DMS114 treated with DMSO at 0.1 percent for 48 hours (cell line): Measurements from ENCODE around the gene EPB41L1.
"Not testable (repeated sequence)": the region's sequence is repeated elsewhere in the genome, so short reads cannot be mapped to it uniquely, and the experiment has no call there.

Experiments used
- DNase-seq: peaks from one replicate; lab custom pipeline; 2025; ENCODE audit not compliant: unreplicated experiment; lab: John Stamatoyannopoulos, UW

Gene EPB41L1

DNA sequence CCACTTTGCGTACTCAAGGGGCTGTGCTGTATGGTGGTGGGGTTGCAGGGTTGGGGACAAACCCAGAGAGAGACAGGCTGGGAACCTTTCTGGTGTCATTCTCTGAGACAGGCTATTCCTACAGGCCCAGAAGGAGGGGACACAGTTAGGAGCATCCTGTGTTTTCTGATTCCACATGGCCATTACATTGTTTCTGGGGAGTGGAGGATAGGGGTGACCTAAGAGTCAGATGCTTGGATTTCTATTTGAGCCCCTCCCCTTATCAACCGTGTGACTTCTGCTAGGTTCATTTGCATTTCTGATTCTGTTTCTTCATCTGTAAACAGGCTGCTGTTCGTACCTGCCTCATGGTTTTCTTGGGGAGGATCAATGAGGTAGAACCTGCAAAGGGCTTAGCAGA, 29.4 kb upstream of the EPB41L1 start:
- DNase-seq = no peak

DNA sequence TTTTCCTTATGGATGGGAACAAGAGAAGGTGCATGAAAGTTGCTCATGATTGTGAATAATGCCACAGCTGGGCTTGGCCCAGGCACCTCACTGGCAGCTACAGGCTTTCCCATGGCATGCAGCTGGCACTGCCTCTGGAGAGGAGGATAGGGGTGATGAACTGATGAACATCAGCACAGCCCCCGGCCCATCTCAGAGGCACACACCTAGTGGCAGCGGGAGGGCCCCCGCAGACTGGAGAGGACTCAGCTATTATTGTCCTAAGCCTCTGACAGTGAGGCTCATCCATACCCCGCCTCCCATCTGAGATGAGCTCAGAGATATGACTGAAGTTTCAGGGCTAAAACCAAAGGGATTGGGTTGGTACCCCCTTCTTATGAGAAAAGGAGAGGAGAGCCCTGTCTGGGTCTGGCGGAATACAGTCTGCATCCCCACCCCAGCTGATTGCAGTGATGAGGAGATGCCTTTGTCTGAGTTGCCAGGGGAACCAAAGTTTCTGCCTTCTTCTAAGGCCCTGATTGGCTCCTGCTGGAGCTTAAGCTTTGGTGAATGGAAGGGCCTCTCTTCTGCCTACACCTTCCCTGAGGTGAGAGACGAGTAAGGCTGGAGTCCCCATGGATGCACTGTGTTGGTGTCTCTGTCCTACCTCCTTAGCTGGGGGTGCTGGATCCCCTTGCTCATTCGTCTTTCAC, 27.6 kb upstream of the EPB41L1 start:
- no peak for DNase-seq

DNA sequence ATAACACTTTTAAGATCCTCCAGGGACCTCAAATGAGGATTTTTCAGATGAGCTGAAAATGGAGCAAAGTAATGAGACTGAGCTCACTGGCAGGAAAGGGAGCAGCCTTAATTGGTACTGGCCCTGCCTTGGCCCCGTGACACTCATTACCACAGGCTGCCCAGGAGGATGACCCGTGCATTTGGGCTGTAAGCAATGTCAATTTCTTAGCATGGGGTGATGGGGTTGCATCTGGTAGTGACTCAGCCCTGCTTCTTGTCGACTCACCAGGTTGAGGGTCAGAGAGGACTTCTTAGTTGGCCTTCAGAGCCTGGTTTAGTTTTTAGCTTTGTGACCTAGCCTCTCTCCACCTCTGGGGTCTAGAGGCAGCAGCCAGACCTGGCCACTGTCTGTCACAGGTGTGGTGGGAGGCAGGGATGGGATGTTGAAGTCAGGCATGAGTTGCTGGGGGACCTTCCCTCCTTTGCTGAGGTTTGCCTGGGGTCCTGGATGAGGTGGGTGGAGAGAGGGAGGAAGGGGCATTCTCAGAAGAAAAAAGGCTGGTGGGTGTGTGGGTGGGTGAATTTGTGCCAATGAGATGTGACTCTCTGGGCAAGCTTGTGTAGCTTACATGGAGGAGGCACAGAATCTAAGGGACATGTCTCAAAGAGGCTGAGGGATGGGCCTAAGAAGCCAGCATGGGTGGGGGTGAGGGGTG, 25.9 kb upstream of the EPB41L1 start:
- DNase-seq = no peak

DNA sequence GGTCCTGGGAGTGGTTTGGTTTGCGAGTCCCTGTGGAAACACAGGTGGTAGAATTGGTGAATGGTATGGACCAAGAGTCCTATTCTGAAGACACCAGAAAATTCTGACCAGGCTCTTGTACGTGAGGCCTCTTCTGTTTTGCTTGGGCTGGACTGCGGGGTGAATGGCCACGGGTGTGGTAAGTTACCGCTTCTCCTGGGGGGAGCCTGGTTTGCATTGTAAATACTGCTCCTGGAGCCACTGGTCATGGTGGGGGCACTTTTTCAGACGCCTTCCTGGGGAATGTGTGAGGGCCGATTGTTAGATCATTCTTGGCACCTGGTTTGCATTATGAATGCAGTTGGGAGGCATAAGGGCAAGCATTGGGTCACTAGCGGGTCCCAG, 25.4 kb upstream of the EPB41L1 start:
- no peak for DNase-seq

DNA sequence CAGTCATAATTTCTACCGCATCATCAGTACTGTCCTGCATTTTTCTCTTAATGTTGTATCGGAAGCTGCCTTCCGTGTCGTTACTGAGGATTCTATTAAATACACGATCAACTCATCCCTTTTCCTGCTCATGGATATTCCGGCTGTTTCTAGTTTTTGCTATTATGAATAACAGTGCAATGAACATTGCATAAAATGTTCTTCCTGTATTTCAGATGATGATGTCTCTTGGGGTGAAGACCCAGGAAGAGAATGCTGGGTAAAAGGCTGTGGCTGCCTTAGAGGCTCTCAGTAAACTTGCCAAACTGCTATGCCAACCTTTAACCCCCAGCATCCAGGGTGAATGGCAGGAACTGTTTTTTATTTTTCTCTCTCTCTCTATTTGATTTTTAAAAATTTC, 24.1 kb upstream of the EPB41L1 start:
- no peak for DNase-seq

DNA sequence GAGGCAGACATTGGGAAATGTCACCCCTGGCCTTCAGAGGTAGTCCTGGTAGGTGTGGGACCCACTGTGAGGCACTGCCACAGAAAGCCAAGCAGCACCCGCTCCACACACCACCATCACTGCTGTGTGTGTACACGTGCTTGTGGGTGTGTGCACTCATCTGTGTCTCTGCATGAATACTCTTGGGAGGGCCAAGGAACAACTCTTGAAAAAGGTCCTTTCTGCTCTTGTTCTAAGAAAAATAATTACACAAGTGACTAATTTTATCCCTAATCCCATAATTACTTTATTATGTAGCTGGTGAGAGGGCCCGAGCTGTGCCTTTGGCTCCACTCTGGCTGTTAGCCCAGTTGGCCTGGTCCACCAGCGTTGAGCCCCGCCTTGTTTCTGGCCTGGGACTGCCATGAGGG, 21.7 kb upstream of the EPB41L1 start:
- DNase-seq = no peak

DNA sequence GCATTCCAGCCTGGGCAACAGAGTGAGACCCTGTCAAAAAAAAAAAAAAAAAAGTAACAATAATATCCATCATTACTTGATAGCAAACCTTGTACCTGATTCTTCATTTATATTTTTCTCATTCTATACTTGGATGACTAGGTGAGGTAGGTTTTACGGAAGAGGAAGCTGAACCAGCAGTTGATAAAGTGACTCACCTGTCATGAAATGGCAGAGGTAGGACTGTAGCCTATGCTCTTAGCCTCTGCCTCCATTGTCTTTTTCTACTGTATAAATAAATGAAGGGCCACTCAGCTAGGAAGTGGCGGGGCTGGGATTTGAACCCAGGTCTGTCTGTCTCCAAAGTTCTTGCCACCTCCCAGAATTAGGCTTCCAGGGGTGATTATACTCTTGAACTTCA, 20.7 kb upstream of the EPB41L1 start:
- no peak for DNase-seq

DNA sequence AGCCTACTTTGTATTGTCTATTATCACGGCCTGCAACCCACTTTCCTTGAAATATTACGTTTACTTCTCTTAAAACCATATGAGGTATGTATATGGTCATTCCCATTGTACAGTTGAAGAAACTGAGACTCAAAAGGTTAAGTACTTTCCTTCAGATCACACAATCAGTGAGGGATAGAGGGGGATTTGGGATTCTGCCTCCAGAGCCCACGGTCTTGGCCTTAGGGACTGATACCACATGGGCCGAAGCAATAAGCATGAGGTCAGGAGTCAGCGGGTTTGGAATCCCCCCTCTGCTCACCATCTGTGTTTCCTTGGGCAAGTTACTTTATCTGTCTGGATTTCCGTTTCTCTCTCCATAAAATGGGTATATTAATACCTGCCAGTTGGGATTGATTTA, 19.4 kb upstream of the EPB41L1 start:
- DNase-seq = no peak

DNA sequence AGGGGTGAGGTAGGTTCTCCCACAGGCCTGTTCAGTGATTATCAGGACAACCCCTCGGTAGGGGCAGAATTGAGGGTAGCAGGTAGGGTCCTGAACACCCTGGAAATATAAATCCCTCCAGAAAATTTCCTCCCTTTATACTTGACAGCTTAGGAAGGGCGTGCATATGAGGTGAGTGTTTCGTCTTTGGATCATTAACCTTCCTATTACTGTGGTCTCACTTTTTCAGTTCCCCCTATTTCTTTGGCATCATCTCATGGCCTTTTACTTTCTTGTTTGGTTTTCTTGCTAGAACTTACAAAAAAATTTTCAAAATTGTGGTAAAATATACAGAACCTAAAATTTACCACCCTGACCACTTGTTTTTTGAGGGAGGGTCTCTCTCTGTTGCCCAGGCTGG, 18.7 kb upstream of the EPB41L1 start:
- DNase-seq = no peak

DNA sequence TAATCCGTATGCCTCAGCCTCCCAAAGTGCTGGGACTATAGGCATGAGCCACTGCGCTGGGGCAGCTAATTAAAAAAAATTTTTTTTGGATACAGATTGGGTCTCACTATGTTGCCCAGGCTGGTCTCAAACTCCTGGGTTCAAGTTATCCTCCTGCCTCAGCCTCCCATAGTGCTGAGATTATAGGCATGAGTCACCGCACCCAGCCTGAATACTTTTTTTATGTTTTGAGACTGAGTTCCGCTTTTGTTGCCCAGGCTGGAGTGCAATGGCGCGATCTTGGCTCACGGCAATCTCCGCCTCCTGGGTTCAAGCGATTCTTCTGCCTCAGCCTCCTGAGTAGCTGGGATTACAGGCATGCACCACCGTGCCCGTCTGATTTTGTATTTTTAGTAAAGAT, 17.2 kb upstream of the EPB41L1 start:
- DNase-seq = not testable (repeated sequence)

DNA sequence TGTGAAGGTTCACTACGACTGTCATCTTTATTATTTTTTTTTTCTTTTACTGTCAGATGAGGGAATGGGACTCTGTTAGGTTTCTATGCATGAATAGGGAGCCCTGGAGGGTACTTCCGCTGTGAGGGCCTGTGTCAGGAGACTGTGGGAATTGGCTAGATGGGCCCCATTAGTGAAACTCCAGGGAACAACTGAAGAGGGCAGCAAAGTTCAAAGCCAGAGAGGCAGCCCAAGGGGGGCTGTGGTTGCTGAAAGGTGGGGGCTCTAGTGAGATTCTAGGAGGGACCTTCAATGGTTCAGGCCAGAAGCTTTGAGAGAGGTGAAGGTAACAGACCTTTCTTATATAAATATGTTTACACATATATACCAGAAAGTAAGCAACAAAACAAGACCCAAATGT, 13.2 kb upstream of the EPB41L1 start:
- DNase-seq = no peak

DNA sequence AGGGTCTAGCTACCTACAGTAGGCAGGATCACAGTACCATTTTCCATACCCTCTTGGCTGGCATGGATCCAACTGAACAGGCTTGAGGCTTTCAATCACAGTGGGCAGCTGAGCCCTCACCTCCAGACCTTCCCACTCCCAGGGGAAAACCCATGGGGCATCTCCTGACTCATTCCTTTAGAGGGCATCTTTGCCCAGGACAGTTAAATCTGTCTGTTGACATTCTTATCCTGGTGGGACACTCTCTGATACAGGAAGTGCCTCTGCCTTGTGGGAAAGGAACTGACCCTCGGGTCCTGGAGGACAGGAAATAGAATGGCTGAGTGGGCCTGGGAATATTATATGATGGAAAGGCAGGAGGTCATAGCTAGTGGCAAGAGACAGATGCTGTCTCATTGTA, 10.2 kb upstream of the EPB41L1 start:
- no peak for DNase-seq

DNA sequence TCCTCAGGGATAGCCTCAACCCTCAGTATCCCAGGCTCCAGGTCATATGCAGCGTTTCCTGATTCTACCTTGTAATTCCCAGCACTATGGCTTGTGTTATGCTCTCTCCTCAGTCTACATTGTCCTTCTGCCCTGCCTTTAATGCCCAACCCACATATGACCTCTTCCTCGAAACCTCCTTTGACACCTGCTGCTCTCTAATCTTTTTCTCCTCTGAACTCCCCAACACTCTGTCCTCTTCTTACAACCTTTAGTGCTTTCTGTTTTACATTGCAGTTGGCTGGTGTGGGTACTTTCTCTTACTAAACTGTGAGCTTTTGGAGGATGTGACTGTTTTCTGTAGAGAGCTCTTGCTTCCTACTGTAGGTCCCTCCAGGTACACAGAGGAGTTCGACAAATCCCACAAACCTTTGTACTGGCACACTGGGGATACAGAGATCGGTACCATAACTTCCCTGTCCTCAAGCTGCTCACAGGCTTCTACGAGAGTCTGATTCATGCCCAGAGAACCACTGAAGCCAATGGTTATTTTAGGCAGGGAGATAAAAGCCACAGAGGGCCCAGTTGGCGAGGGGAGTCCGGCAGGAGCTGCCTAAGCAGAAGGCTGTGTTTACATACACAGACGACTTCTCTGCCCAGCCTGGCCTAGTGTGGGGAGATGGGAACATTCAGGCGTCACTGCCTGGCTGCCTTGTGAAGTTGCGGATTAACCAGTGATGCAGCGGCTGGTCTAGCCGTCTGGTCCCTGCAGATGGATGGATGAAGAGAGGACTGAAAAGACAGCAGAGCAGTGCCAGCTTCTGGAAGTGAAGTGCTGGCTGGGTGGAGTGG, 8.4 kb upstream of the EPB41L1 start:
- DNase-seq = no peak

DNA sequence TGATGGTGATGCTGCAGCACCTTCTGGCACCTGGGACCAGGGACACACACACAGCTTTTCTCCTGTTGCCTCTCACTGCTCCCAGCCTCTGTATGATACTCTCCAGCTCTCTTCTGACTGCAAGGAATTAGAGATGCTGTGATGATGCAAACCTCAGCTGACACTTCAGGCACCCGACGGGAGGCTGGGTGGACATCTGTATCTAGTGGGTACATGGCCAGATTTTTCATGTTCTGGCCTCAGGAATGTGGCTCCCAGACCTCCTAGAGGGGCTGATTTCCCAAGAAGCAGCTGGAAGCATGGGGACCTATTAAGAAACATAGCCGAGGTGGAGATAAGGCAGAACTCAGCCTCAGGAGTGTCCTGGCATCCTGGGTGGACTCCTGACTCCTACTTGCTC, 6.8 kb upstream of the EPB41L1 start:
- no peak for DNase-seq

DNA sequence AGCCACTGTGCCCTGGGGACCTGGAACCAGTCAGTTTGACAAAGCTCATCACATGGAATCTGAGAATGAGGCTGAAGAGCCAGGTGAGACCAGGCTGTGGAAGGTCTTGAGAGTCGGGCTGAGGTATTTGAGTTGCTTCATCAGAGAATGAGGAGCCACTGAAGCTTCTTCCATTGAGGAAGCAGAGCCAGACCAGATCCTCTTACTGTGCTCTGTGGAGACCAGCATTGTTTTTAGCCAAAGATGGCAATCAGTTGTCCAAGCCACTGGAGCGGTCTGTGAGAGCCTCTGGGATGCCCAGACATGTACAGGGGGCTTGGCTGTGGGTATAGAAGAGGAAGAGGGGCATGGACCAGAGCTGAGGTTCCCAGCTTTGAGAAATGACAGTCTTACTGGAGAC, 6.1 kb upstream of the EPB41L1 start:
- DNase-seq = no peak

DNA sequence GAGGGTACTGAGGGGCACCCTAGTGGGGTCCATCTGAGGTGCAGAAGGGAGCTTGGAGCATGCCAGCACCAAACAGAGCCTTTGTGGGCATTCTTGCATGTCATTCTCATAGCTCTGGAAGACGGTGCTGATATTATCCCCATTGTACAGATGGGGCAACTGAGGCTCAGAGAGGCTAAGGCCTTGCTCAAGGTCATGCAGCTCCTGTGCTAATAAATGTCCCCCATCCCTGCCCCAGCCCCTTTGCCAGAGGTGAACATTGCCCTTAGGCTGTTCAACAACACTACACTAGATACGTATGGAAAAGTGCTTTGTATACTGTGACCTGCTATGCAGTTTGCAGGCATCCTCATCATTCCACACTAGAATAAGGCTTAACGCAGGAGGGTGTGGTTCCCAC, 5.5 kb upstream of the EPB41L1 start:
- DNase-seq = no peak

DNA sequence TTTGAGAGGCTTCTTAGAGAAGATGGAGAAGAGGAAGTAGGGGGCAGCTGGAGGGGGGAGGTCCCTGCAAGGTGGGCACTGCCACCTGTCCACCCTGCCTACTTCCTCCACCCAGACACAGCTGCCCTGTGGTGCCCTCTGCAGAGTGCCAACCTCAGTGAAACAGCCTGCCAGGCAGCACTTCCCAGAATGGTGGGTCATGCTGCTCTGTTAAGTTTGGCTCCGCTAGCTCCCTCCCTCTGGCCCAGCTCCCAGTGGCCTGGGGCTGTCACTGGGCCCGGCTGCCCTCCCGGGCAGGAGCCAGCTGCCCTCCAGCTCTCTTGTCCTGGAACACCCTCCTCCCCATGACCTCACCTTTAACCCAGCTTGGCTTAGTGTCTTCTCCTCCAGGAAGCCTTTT, 5.1 kb upstream of the EPB41L1 start:
- DNase-seq = no peak

DNA sequence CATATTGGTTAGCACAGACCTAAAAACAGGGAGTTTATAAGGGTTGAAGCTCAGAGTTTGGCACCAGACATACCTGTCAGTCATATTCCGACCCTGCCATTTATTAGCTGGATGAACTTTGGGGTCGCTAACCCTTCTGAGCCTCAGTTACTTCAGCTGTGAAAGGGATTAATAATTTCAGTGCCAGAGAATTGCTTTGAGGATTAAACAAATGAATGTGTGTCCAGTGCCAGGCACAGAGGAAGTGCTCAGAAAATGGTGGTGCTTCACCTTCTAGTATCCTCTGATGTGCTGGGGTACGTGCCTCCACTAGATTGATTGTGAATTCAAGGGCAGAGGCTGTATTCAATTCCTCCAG, 4.1 kb upstream of the EPB41L1 start:
- no peak for DNase-seq

DNA sequence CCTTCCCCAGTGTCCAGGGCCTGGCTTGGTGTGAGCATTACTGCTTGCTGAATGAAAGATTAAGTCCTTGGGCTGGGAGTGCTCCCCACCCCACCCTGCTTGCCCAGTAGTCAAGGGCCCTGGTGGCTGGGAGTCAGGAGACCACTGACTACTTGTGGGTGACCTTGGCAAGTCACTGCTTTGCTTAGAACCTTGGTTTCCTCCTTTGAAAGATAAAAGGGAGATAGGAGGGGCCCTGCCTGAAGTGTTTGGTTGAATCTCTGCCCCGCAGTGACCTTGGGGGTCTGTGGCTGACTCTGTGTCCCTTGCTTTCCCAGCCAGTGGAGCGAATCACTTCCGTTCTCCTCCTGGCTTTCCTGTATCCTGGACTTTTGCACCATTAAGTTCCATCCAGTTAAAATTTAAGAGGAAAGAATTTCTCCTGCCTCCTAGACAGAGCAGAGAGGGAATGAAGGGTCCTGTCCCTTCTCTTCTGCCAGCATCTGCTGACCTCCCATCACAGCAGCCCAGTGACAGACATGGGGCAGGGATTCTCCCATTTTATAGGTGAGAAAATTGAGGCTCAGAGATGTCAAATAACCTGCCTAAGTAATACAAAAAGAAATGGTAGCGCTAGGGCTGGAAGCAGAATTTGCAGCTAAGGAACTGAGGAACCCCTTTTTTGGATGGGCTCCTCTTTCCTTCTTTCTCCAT, 3.5 kb upstream of the EPB41L1 start:
- no peak for DNase-seq

DNA sequence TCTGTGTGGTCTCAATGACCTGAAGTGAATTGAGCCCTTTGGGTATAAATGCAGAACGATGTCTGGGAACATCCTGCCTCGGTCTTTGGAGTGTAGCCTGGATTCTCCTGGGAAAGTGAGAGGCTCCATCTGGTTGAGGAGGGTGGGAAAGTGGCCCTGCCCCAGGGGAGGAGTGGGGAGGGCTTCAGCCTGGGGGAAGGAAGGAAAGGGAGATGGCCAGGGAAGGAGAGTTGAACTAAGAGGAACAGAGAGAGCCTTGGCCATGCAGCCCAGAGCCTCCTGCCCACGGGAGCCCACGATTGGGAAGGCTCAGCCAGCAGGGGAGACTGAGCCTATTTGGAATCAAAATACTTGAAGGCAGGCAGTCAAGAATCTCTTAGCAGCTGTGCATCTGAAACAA, 2.3 kb upstream of the EPB41L1 start:
- no peak for DNase-seq

DNA sequence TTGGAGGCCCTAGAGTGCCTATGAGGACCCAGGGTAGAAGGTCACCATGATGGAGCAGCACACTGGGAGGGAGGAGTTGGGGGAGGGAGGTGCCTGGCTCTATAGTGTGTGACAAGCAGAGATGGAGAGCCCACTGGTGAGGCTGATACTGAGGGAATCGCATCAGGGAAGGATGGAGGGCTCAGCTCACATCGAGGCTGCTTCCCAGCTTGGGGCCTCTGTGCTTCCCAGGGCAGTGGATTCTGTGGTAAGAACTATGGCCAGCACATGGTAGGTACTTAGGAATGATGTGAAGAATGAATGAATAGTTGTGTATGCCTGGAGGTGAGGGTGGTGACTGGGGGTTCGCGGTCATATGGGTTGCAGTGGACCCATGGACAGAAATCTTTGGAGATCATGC, 1.3 kb upstream of the EPB41L1 start:
- no peak for DNase-seq
